Endothelial cell of umbilical vein (primary cell): ENCODE results near the gene AQP2. TPM values are rescaled to one million over a fixed set of nuclear protein-coding genes. Genes with fewer than 3 reads are reported as not detected.

ENCODE experiments used
- BruUV-seq: library from RNA; stranded (reverse); fragments of 400-500 nt; replicated peaks from 2 replicates; lab custom pipeline; 2021; lab: Mats Ljungman, UMichigan
- CTCF ChIA-PET: fragments of 300-600, 350-600 bp; sonication (Branson Sonifier 250); formaldehyde crosslinking; loops from one replicate; lab custom pipeline; 2021; ENCODE audit warnings: antibody characterized with exemption, inconsistent platforms; lab: Charles Lee
- POLR2A ChIA-PET: fragments of 300-600, 350-600 bp; sonication (Branson Sonifier 250); formaldehyde crosslinking; loops from one replicate; lab custom pipeline; 2021; ENCODE audit warnings: antibody characterized with exemption, inconsistent platforms; lab: Charles Lee
- DNase-seq: peaks from one replicate; pipeline ENCODE4 v3.0.0-alpha.2; 2011; ENCODE audit warnings: low read depth, low spot score
- FAIRE-seq: peaks from 2 replicates; lab custom pipeline; 2011; peaks lifted over from hg19 to GRCh38; lab: Jason Lieb, UNC
- H2AFZ ChIP-seq: 2 replicates; pipeline ENCODE4 v1.6.0; 2012; ENCODE audit warnings: low read depth, low read length, control low read depth, inconsistent platforms
- H3K27ac ChIP-seq: 2 replicates; pipeline ENCODE4 v1.5.1; 2011; ENCODE audit warnings: low read depth, mild to moderate bottlenecking, control low read depth, low read length, moderate library complexity; ENCODE audit not compliant: insufficient read depth
- H3K27me3 ChIP-seq, 2 experiments: 2 replicates each; pipeline versions ENCODE4 v1.6.0 to v1.6.1; 2011; ENCODE audit warnings: low read length in 2 of 2, mixed read lengths in 1 of 2; ENCODE audit not compliant: control insufficient read depth in 2 of 2, insufficient read depth in 2 of 2
- H3K36me3 ChIP-seq, 2 experiments: 2 replicates in 1 of 2; 3 replicates in 1 of 2; pipeline ENCODE4 v1.5.1; 2011; ENCODE audit warnings: low read length in 2 of 2, mild to moderate bottlenecking in 1 of 2, moderate library complexity in 1 of 2; ENCODE audit not compliant: control insufficient read depth in 2 of 2, insufficient read depth in 2 of 2; ENCODE audit errors: extremely low read depth in 1 of 2
- H3K4me1 ChIP-seq: 3 replicates; pipeline ENCODE4 v1.5.1; 2011; ENCODE audit warnings: mild to moderate bottlenecking, low read length; ENCODE audit not compliant: control insufficient read depth, insufficient read depth; ENCODE audit errors: extremely low read depth
- H3K4me2 ChIP-seq: 2 replicates; pipeline ENCODE4 v1.6.1; 2011; ENCODE audit warnings: low read length, control low read depth, mixed read lengths; ENCODE audit not compliant: insufficient read depth
- H3K4me3 ChIP-seq, 3 experiments: fragments of 200-600 bp in 1 of 3; sonication (generic), shearing (Covaris generic) in 1 of 3; replicated peaks in 1 of 3; 2 replicates each; pipeline ENCODE4 v1.5.1; 2011 to 2016; ENCODE audit warnings: control low read depth in 3 of 3, low read length in 3 of 3, mild to moderate bottlenecking in 2 of 3, inconsistent platforms in 1 of 3, low read depth in 1 of 3, moderate library complexity in 1 of 3; ENCODE audit not compliant: insufficient read depth in 1 of 3
- H3K79me2 ChIP-seq: 2 replicates; pipeline ENCODE4 v1.6.0; 2012; ENCODE audit warnings: low read length, inconsistent platforms; ENCODE audit not compliant: control insufficient read depth, insufficient read depth
- H3K9ac ChIP-seq: replicated peaks from 2 replicates; pipeline ENCODE3; 2011; ENCODE audit warnings: low read length, control low read depth; ENCODE audit not compliant: insufficient read depth; ENCODE audit errors: extremely low read depth
- H3K9me1 ChIP-seq: replicated peaks from 3 replicates; pipeline ENCODE4 v1.6.0; 2011; ENCODE audit warnings: mild to moderate bottlenecking, low read length; ENCODE audit not compliant: control insufficient read depth, insufficient read depth; ENCODE audit errors: extremely low read depth
- H3K9me3 ChIP-seq: replicated peaks from 2 replicates; pipeline ENCODE4 v1.5.1; 2012; ENCODE audit warnings: low read length, inconsistent platforms; ENCODE audit not compliant: control insufficient read depth, insufficient read depth
- H4K20me1 ChIP-seq: replicated peaks from 2 replicates; pipeline ENCODE3; 2011; ENCODE audit warnings: mild to moderate bottlenecking, low read length; ENCODE audit not compliant: control insufficient read depth, insufficient read depth; ENCODE audit errors: extremely low read depth
- MAX ChIP-seq: IDR thresholded peaks from 2 replicates; pipeline ENCODE4 v1.6.1; 2011; ENCODE audit not compliant: insufficient read depth, insufficient read length
- POLR2AphosphoS5 ChIP-seq: IDR thresholded peaks from 2 replicates; pipeline ENCODE4 v1.6.1; 2012; ENCODE audit warnings: low read depth, mild to moderate bottlenecking, control low read depth, low read length, moderate library complexity; ENCODE audit not compliant: insufficient read depth
- dilution Hi-C: fragments of 300-500 bp; cut with MboI; formaldehyde crosslinking; loops from one replicate; pipeline ENCODE4 v1.15.0; 2019; ENCODE audit warnings: low sequenced_read_pairs; ENCODE audit not compliant: extremely low pct_ligation_motif_present
- intact Hi-C: fragments of 100-400 bp; cut with micrococcal nuclease; formaldehyde crosslinking; loops from one replicate; pipeline ENCODE4 v1.10.0; 2022
- polyA plus RNA-seq, 4 experiments: library from polyadenylated mRNA; depleted of rRNA in 3 of 4; stranded (reverse) in 3 of 4; unstranded in 1 of 4; fragments of >200 nt; gene quantifications; 2 replicates each; pipeline versions ENCODE4 v1.2.1 to v1.2.3, GENCODE V29; 2011 to 2012; ENCODE audit warnings: missing spikeins in 1 of 4
- total RNA-seq: library from RNA; stranded (reverse); gene quantifications from 2 replicates; pipeline ENCODE4 v1.2.3, GENCODE V29; 2021
- TF ChIP-seq, protein P1 (sequence below), 2 donors: IDR thresholded peaks; 1 replicate in 1 of 2; 2 replicates in 1 of 2; pipeline ENCODE4 v1.5.1; 2011; ENCODE audit warnings: low read length in 2 of 2, mild to moderate bottlenecking in 2 of 2, moderate library complexity in 2 of 2, control low read depth in 1 of 2, inconsistent platforms in 1 of 2, low read depth in 1 of 2; ENCODE audit not compliant: insufficient read depth in 1 of 2; ENCODE audit errors: extremely low read depth in 1 of 2

The AQP2 gene
- total and polyA plus RNA-seq, 2 donors (not counting 3 experiments of a cell fraction or from before 2014, with no cell fraction given), result not detected

- Histone ChIP-seq H4K20me1 (no peaks in the 10 kb centered on the region), H3K27ac (no peak overlapping the region), H3K27me3 (peaks cover 11 to 13% of the 10 kb centered on the region in 2 experiments), H2AFZ (no peak overlapping the region), H3K4me3 (no peak overlapping the region), H3K36me3 (no peaks in the 10 kb centered on the region), H3K9me1 (no peaks in the 10 kb centered on the region), H3K9ac (no peak overlapping the region), H3K9me3 (no peaks in the 10 kb centered on the region), H3K79me2 (no peaks in the 10 kb centered on the region), H3K4me2 (no peak overlapping the region), H3K4me1 (no peaks in the 10 kb centered on the region)
- dilution Hi-C loops, result loop anchor here (25.0 kb wide), 1 partner anchor 89 kb away; the partner anchor contains the start of gene ASIC1
- intact Hi-C loops, result no loop called here
- no peak for TF ChIP-seq POLR2AphosphoS5
- DNase-seq (no peak), FAIRE-seq (no peak)
- CTCF ChIA-PET, result interaction anchor here (1.1 to 11.4 kb wide), 6 partner anchors 16 to 105 kb away, joined by 3 to 317 read pairs (median 23); partner anchors contain the start of gene ASIC1
- no TSS peak for BruUV-seq
- POLR2A ChIA-PET, result no interaction called here
Observed at GRCh38 chr12:49973361-49973830, 22.9 kb downstream of the AQP2 start.

DNA sequence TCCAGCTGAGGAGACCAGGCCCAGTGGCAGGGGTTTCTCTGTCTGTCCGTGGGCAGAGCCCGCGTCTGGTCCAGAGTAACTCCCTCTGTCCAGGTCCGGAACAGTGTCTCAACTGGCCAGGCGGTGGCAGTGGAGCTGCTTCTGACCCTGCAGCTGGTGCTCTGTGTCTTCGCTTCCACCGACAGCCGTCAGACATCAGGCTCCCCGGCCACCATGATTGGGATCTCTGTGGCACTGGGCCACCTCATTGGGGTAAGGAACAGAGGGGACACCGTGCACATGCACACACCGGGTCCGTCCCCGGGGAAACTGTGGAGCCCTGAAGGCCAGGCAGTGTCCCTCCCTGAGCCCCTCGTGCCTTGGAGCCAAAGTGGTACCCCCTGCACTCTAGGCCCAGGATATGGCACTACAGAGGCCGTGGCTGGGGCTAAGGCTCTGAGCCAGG lies 23.7 kb downstream of the AQP2 start:
- BruUV-seq, result no TSS peak
- POLR2A ChIA-PET, result interaction anchor here (1.0 kb wide), 1 partner anchor 105 kb away, joined by 3 read pairs; no protein-coding TSS in a partner anchor
- H3K4me3 ChIP-seq, result no peak overlapping the region
- no peaks in the 10 kb centered on the region for H3K9me3 ChIP-seq
- no peak overlapping the region for H3K9ac ChIP-seq
- H3K4me1 ChIP-seq, result no peaks in the 10 kb centered on the region
- H3K9me1 ChIP-seq, result no peaks in the 10 kb centered on the region
- H2AFZ ChIP-seq, result no peak overlapping the region
- no peaks in the 10 kb centered on the region for H4K20me1 ChIP-seq
- H3K36me3 ChIP-seq, result no peaks in the 10 kb centered on the region
- H3K27me3 ChIP-seq, result peaks cover 7 to 9% of the 10 kb centered on the region in 2 experiments
- H3K4me2 ChIP-seq, result no peak overlapping the region
- no peak overlapping the region for H3K27ac ChIP-seq
- CTCF ChIA-PET, result interaction anchor here (0.7 to 3.8 kb wide), 27 partner anchors 9 to 196 kb away, joined by 3 to 40 read pairs (median 4); partner anchors contain the start of gene RACGAP1
- TF ChIP-seq MAX, result no peak
- TF ChIP-seq, protein P1, sequence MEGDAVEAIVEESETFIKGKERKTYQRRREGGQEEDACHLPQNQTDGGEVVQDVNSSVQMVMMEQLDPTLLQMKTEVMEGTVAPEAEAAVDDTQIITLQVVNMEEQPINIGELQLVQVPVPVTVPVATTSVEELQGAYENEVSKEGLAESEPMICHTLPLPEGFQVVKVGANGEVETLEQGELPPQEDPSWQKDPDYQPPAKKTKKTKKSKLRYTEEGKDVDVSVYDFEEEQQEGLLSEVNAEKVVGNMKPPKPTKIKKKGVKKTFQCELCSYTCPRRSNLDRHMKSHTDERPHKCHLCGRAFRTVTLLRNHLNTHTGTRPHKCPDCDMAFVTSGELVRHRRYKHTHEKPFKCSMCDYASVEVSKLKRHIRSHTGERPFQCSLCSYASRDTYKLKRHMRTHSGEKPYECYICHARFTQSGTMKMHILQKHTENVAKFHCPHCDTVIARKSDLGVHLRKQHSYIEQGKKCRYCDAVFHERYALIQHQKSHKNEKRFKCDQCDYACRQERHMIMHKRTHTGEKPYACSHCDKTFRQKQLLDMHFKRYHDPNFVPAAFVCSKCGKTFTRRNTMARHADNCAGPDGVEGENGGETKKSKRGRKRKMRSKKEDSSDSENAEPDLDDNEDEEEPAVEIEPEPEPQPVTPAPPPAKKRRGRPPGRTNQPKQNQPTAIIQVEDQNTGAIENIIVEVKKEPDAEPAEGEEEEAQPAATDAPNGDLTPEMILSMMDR (IDR thresholded peaks at IDR 0.05; ENCODE audit: extremely low read depth in 1 of 2, insufficient read depth in 1 of 2, low read depth in 1 of 2, low read length in 2 of 2), result peak; percentile 53 to 80
- FAIRE-seq (peak; percentile 81), DNase-seq (peak; percentile 47)
- dilution Hi-C loops (loop anchor here (25.0 kb wide), 1 partner anchor 88 kb away; the partner anchor contains the start of gene ASIC1), intact Hi-C loops (loop anchor here (1.0 kb wide), 2 partner anchors 82 to 96 kb away; no protein-coding TSS in a partner anchor)
- no peaks in the 10 kb centered on the region for H3K79me2 ChIP-seq
